GM19351 (cell line): ENCODE data around the gene TACSTD2.
"Not testable (repeated sequence)": the region's sequence is repeated elsewhere in the genome, so short reads cannot be mapped to it uniquely, and the experiment has no call there.

ENCODE experiments used
- ATAC-seq: cut with Tn5 transposase; IDR thresholded peaks from one replicate; pipeline ENCODE4 v1.9.1; 2021; ENCODE audit warnings: mild to moderate bottlenecking, moderate library complexity; ENCODE audit not compliant: unreplicated experiment

TACSTD2 gene

DNA sequence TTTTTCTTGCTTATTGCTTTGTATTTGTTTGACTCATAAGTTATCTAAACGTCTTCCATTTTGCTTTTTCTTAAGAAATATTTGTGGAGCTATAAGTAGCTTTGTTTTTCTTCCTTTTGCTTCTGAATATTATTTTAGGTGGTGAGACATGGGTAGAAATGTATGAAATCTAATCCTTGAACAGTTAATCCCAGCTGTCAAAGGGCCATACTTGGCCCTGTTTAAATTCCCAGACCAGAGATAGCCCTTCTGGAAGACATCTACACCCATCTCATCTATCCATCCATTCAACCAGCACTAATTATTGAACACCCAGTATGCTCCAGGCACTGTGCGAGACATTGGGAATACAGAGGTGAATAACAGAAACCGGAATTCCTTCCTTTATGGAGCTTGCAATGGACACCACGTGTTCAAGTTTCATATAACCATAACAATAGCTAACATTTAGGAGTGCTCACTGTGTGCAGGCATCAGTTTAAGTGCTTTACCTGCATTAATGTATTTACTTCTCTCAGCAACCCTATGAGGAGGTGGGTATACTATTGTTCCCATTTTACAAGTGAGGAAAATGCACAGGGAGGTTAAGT is 8.7 kb downstream of the TACSTD2 start:
- no peak for ATAC-seq

DNA sequence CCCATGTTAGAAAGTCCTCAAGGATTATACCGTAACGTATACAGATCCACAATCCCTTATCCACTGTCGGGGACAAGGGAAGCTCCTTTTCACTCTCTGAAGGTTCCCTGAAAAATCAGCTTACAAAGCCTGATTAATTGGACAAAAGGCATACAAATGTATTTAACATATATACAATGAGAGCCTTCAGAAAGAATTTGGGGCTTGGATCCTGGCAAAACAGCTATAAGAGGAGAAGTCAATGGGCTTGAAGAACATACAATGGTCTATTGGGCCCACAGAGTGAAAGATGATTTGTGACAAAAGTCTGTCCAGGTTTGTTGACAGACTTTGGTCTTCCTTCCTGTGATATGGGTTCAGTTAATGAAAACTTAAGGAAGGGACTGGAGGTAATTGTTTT is 10.7 kb downstream of the TACSTD2 start:
- ATAC-seq, result no peak

- not testable (repeated sequence) for ATAC-seq
These were observed 13.3 kb downstream of the TACSTD2 start for GRCh38 chr1:58563715-58564114.

DNA sequence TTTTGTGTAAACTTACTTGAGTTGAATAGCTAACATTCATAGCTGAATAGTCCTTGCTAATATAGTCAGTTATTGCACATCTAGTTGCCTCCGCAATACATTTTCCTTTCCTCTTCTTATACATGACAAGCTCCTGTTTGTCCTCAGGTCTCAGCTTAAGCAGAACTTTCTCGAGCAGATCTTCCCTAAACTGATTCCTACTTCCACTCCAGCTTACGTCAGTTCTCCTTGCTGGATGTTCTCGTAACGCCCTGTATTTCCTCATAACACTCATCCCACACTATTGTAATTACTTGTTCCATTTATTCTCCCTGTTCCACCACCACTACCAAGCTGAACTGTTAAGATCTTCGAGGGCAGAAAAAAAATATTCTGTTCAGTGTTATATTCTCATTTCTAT is 15.4 kb downstream of the TACSTD2 start:
- no peak for ATAC-seq

DNA sequence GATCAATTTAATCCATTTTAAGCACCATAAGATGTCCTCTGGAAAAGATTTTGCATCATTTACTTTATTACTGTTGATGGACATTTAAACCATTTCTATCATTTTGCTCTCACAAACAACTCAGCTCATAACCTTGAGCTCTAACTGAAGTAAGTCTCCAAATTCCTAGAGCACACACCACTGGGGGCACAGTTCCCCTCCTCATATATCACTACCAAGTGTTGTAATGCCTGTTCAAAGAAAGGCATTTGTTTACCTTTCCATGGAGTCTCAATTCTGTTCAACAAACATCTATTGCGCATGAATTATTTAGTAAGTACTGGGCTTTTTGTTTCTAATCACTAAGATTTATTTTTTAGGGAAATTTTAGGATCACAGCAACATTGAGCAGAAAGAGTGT is 21.7 kb downstream of the TACSTD2 start:
- ATAC-seq, result no peak

DNA sequence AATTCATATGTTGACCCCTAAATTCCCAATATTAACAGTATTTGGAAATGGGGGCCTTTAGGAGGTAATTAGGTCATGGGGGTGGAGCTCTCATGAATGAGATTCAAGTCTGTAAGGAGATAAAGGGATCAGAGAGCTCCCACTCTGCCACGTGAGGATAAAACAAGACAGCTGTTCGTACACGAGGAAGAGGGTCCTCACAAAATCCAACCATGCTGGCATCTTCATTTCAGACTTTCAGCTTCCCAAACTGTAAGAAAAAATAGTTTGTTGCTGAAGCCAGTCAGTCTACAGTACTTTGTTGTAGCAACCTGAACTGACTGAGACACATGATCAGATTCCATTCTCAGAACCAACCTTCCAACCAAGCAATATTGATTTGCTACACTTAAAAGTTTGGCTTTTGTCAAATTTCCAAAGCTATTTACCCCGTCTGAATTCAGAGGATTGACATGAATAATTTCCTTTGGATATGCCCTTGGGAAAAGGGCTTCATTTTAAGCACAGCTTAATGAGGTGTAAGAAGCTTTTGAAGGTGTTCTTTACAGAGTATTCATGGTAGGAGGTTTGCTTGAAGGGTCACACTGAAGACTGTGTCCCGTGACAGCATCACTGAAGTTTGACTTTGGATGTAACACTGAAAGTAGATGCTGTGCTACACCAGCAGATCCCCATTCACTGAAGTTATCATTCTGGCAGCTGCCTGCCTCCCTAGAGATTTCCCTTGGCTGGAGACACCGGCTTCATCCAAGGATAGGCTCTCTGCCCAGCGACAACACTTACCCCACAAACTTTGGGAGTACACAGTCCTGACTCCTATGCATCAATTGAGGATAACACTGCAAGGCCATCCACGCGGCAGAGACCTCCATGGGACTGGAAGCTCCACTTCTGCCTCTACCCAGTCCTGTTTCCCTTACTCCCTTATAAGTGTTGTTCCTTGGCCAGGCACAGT is 25.6 kb downstream of the TACSTD2 start:
- ATAC-seq, result no peak

GRCh38 chr1:58549291-58549690 is 27.8 kb downstream of the TACSTD2 start:
- not testable (repeated sequence) for ATAC-seq

DNA sequence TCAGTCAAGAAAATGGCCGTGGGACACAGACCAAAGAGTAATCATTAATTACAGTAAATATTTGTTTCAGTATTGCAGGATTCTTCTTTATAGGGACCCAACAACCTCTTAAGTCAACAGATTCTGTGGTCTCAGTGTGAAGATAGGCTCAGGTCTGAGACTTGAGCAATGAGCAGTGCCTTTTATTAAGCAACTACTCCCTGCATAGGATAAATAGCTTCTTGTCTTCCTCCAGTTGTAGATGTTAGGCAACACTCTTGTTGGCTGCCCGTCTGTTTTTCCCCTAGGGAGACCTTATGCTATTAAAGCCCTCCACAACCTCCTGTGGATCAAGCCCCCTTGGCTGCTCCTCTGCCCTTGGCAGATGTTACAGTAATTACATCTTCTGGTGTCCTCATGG is 28.7 kb downstream of the TACSTD2 start:
- no peak for ATAC-seq

DNA sequence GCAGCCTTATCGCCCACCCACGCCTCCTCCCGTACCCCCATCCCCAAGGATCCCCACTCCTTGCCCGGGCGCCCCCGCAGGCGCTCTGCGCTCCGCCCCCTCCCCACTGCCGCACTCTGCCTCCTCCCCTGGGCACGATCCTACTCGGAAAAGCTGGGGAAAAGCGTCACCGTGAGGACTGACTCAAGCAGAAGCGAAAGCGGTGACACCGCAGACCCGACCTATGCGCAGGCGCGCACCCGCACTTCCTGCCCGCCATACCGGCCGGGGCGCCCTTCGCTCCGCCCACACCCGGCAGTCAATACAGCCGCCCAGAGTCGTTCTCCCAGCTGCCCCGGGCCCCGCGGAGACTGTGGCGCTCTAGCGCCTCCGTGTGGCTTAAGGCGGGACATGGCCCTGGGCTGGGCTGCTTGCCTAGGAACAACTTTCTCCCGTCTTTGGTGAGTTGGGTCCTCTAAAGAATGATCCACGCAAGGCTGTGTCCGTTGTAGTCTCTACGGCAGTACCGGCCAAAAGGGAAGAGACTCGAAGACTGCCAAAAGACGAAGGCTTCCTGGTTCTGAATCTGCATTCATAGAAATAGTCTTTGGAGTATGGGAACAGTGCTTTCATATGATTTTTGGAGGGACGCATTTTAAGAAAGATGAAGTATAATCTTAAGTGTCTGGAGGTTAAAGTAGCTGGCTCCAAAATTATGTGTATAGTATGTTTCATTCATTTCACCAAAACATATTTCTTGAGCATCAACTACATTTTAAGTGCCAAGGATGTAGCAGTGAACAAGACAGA is 30.3 kb downstream of the TACSTD2 start, which contains the start of gene OMA1:
Gene OMA1, minus strand, starts transcription at position 207 of the 789 bp plus-strand sequence. CDS start 7,432 bp downstream, outside the sequence.
- peak; percentile 90 for ATAC-seq

DNA sequence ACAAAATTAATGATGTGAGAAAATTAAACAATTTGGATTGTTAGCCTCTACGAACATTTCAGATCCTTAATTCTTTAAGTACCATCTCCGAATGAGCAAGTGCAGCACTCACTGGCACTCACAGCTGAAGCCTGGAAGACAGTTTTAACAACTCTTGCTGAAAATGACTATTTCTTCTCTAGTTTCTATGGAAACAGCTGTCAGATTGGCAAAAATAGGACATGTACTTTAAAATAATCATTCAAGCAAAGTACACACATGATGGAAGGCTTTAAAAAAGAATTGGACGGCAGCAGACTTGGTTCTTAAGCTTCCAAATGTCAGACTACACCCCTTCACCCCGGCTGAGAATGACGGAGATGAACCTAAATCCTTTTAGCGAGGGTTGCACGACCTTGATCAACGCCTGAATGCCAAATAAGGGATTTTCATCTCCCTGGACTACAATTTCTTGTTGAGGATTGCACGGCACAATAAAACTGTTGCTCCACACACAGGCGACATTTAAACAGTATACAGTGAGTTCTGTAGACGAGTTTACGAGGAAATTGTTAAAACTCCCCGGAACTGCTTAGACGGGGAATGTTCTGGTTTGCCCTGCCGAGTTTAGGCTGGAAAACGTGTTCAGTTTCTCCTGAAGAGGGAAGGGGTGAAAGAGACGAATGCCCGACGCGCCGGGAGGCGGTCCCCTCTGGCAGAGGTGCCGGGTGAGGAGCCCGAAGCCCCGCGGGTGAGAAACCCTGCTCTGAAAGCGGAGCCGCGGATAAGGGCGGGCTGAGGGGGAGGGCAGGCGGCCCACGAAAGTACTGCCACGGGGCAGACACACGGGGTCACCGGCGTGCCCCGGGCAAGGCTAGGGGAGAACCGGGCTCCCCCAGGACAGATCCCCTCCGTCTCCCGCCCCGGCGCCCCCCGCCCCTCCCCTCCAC is 31.2 kb downstream of the TACSTD2 start:
- ATAC-seq, result peak; percentile 68

- ATAC-seq, result no peak
These were observed 33.8 kb downstream of the TACSTD2 start for GRCh38 chr1:58543260-58543659.

GRCh38 chr1:58539553-58539952 is 37.5 kb downstream of the TACSTD2 start:
- ATAC-seq, result no peak

GRCh38 chr1:58538821-58539220 is 38.2 kb downstream of the TACSTD2 start:
- no peak for ATAC-seq

DNA sequence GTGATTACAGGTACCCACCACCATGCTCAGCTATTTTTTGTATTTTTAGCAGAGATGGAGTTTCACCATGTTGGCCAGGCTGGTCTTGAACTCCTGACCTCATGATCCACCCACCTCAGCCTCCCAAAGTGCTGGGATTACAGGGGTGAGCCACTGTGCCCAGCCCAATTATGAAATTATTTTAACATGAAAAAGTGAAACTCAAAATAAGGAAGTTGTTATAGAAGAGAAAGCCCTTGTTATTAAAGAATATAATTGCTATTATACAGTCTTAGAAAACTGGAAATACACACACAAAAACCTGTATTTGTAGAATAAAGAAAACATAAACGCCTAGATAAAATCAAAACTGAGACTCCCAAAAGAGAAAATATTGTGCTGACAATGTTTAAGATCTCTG is 45.2 kb downstream of the TACSTD2 start:
- not testable (repeated sequence) for ATAC-seq

- no peak for ATAC-seq
These were observed 47.8 kb downstream of the TACSTD2 start for GRCh38 chr1:58529284-58529683.

- no peak for ATAC-seq
These were observed 48.5 kb downstream of the TACSTD2 start for GRCh38 chr1:58528518-58528917.
